ENCODE data around the gene DGKQ.

The DGKQ gene

DNA sequence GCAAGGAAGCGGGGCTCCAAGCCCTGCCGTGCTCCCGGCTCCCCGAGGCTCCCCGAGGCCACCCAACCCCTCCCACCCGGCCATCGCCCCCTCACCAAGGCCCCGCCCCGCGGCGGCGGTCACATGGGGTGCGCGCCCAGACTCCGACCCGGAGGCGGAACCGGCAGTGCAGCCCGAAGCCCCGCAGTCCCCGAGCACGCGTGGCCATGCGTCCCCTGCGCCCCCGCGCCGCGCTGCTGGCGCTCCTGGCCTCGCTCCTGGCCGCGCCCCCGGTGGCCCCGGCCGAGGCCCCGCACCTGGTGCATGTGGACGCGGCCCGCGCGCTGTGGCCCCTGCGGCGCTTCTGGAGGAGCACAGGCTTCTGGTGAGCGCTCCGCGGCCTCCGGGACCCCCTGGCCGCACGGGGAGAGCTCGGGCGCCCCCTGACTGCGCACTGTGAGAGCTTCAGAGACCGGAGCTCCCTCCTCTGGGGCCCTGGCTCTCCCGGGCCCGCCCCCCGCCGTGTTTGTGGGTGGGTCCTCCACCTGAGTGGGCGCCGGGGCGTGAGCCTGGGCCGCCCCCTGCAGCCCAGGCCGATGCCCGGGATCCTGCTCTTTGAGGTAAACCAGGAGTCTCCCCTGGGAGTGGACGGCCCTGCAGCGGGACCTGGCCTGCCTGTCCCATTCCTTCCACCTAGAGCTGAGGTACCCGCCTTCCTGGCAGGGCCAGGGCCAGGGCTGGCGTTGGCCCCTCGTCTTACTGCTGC, 13.7 kb upstream of the DGKQ start, which contains the start of gene IDUA:
Gene IDUA (plus strand): TSS at position 166 of the 745 bp plus-strand sequence. CDS start 41 bp downstream, at position 207.
- peak within 1 kb of the TSS; percentile 1 to 54 for H3K4ac ChIP-seq (ENCODE audit: low read depth in 1 of 2, low read length in 2 of 2)
- H3K18ac ChIP-seq (ENCODE audit: low read depth in 1 of 2, low read length in 2 of 2) = peak within 1 kb of the TSS; percentile 81 to 87
- 5% methylated on average over 54 of the region's 69 CpGs for WGBS
- H2BK12ac ChIP-seq (ENCODE audit: low read length in 2 of 2) = peak within 1 kb of the TSS in 1 of 2 experiments; percentile 18
- peak within 1 kb of the TSS; percentile 46 for H3K27ac ChIP-seq (ENCODE audit: low read length, poor library complexity, severe bottlenecking)
- H2BK15ac ChIP-seq (ENCODE audit: low read depth, poor library complexity, severe bottlenecking) = peak within 1 kb of the TSS; percentile 78
- H3K23ac ChIP-seq (ENCODE audit: low read length in 2 of 2) = no peak within 1 kb of the TSS
- H3K36me3 ChIP-seq (ENCODE audit: control insufficient read depth in 1 of 2, insufficient read depth in 2 of 2, low read depth in 1 of 2, low read length in 2 of 2) = peaks cover 19 to 46% of the 10 kb centered on the region in 2 experiments
- H3K9me3 ChIP-seq (ENCODE audit: control insufficient read depth, low read length) = no peaks in the 10 kb centered on the region
- H4K91ac ChIP-seq (ENCODE audit: low read length) = peak within 1 kb of the TSS; percentile 83
- H3K14ac ChIP-seq (ENCODE audit: low read length in 2 of 2) = no peak within 1 kb of the TSS
- DNase-seq = peak; percentile 79
- no peak within 1 kb of the TSS for H2BK5ac ChIP-seq (ENCODE audit: low read depth, low read length, poor library complexity, severe bottlenecking)
- peak within 1 kb of the TSS; percentile 74 to 93 for H3K4me3 ChIP-seq (ENCODE audit: insufficient read depth in 1 of 2, low read depth in 1 of 2, low read length in 2 of 2)
- peaks cover 30% of the 10 kb centered on the region for H3K79me1 ChIP-seq (replicated peaks; ENCODE audit: low read length, poor library complexity, severe bottlenecking)
- H2AFZ ChIP-seq (ENCODE audit: low read depth, low read length) = peak within 1 kb of the TSS; percentile 47
- H2BK120ac ChIP-seq (ENCODE audit: low read depth, low read length) = peak within 1 kb of the TSS; percentile 65
- H4K8ac ChIP-seq (ENCODE audit: low read length) = peak within 1 kb of the TSS; percentile 94
- peak within 1 kb of the TSS; percentile 78 for H3K4me2 ChIP-seq (ENCODE audit: low read length, poor library complexity, severe bottlenecking)
- peak within 1 kb of the TSS; percentile 93 for H3K9ac ChIP-seq (ENCODE audit: low read length)
- H3K4me1 ChIP-seq (ENCODE audit: control insufficient read depth, insufficient read depth, low read depth, low read length) = peaks cover 21% of the 10 kb centered on the region
- H3K27me3 ChIP-seq (ENCODE audit: control insufficient read depth in 1 of 2, insufficient read depth in 1 of 2, low read length in 2 of 2) = no peaks in the 10 kb centered on the region
- no peak within 1 kb of the TSS for H2AK5ac ChIP-seq (ENCODE audit: low read length, severe bottlenecking)

- Histone ChIP-seq H2AFZ (ENCODE audit: low read depth, low read length) (peak overlapping the region; percentile 47), H3K4me2 (ENCODE audit: low read length, poor library complexity, severe bottlenecking) (peak overlapping the region; percentile 78), H2AK5ac (ENCODE audit: low read length, severe bottlenecking) (no peak overlapping the region), H3K27me3 (ENCODE audit: control insufficient read depth in 1 of 2, insufficient read depth in 1 of 2, low read length in 2 of 2) (no peaks in the 10 kb centered on the region), H2BK12ac (ENCODE audit: low read length in 2 of 2) (peak overlapping the region in 1 of 2 experiments; percentile 18), H4K8ac (ENCODE audit: low read length) (peak overlapping the region; percentile 7), H3K79me1 (replicated peaks; ENCODE audit: low read length, poor library complexity, severe bottlenecking) (peaks cover 30% of the 10 kb centered on the region), H2BK15ac (ENCODE audit: low read depth, poor library complexity, severe bottlenecking) (no peak overlapping the region), H3K18ac (ENCODE audit: low read depth in 1 of 2, low read length in 2 of 2) (peak overlapping the region; percentile 73 to 87), H3K4me1 (ENCODE audit: control insufficient read depth, insufficient read depth, low read depth, low read length) (peaks cover 19% of the 10 kb centered on the region), H3K9me3 (ENCODE audit: control insufficient read depth, low read length) (no peaks in the 10 kb centered on the region), H3K9ac (ENCODE audit: low read length) (peak overlapping the region; percentile 93), H4K91ac (ENCODE audit: low read length) (peak overlapping the region; percentile 18), H3K23ac (ENCODE audit: low read length in 2 of 2) (no peak overlapping the region), H3K14ac (ENCODE audit: low read length in 2 of 2) (no peak overlapping the region), H2BK120ac (ENCODE audit: low read depth, low read length) (peak overlapping the region; percentile 65), H3K4ac (ENCODE audit: low read depth in 1 of 2, low read length in 2 of 2) (peak overlapping the region in 1 of 2 experiments; percentile 1), H3K4me3 (ENCODE audit: insufficient read depth in 1 of 2, low read depth in 1 of 2, low read length in 2 of 2) (peak overlapping the region; percentile 74 to 93), H2BK5ac (ENCODE audit: low read depth, low read length, poor library complexity, severe bottlenecking) (no peak overlapping the region), H3K27ac (ENCODE audit: low read length, poor library complexity, severe bottlenecking) (peak overlapping the region; percentile 46), H3K36me3 (ENCODE audit: control insufficient read depth in 1 of 2, insufficient read depth in 2 of 2, low read depth in 1 of 2, low read length in 2 of 2) (peaks cover 19 to 40% of the 10 kb centered on the region in 2 experiments)
- DNase-seq = no peak
- WGBS = 11% methylated on average over 14 of the region's 14 CpGs
Observed at GRCh38 chr4:986428-986878, 13.1 kb upstream of the DGKQ start.

DNA sequence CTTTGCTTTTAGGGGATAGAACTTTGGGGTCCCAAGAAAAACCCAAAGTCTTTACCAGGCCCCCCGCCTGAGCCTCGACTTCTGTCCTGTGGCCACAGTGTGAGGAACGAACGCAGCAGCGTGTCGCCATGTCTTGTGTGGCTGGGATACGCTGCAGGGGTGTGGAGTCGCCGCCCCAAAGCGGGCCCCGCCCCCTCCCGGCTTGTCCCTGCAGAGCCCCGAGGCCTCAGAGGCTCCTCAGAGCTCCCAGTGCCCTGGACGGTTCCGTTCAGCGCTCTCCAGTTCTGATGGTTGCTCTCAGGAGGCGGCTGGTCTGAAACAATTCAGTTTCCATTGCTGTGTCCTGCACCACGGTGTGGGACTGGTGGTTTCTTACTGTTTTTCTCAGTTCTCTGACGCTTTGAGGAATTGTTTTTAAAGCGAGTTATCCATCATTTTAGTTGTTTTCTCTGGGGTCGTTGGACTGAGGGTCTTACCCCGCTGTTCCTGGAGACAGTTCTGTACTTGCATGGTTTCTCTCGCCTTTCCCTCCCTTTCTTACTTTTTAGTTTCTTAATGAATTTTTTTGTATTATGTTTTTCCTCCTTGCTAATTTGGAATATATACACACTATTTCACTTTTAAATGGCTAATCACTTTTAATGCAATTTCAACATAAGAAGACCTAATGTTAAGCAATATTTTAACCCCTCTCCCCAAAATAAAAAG, 11.9 kb upstream of the DGKQ start:
- H3K36me3 ChIP-seq (ENCODE audit: control insufficient read depth in 1 of 2, insufficient read depth in 2 of 2, low read depth in 1 of 2, low read length in 2 of 2) = peaks cover 8 to 28% of the 10 kb centered on the region in 2 experiments
- no peaks in the 10 kb centered on the region for H3K27me3 ChIP-seq (ENCODE audit: control insufficient read depth in 1 of 2, insufficient read depth in 1 of 2, low read length in 2 of 2)
- peak overlapping the region; percentile 93 for H3K9ac ChIP-seq (ENCODE audit: low read length)
- peak; percentile 67 for DNase-seq
- no peak overlapping the region for H2AK5ac ChIP-seq (ENCODE audit: low read length, severe bottlenecking)
- no peak overlapping the region for H2BK5ac ChIP-seq (ENCODE audit: low read depth, low read length, poor library complexity, severe bottlenecking)
- H2BK15ac ChIP-seq (ENCODE audit: low read depth, poor library complexity, severe bottlenecking) = no peak overlapping the region
- H3K79me1 ChIP-seq (replicated peaks; ENCODE audit: low read length, poor library complexity, severe bottlenecking) = peaks cover 25% of the 10 kb centered on the region
- H2AFZ ChIP-seq (ENCODE audit: low read depth, low read length) = peak overlapping the region; percentile 18
- no peak overlapping the region for H3K23ac ChIP-seq (ENCODE audit: low read length in 2 of 2)
- no peak overlapping the region for H3K14ac ChIP-seq (ENCODE audit: low read length in 2 of 2)
- H3K4me2 ChIP-seq (ENCODE audit: low read length, poor library complexity, severe bottlenecking) = no peak overlapping the region
- 30% methylated on average over 23 of the region's 23 CpGs for WGBS
- H4K8ac ChIP-seq (ENCODE audit: low read length) = peak overlapping the region; percentile 67
- H2BK120ac ChIP-seq (ENCODE audit: low read depth, low read length) = no peak overlapping the region
- H3K4me3 ChIP-seq (ENCODE audit: insufficient read depth in 1 of 2, low read depth in 1 of 2, low read length in 2 of 2) = peak overlapping the region in 1 of 2 experiments; percentile 93
- H4K91ac ChIP-seq (ENCODE audit: low read length) = no peak overlapping the region
- no peak overlapping the region for H3K18ac ChIP-seq (ENCODE audit: low read depth in 1 of 2, low read length in 2 of 2)
- no peaks in the 10 kb centered on the region for H3K9me3 ChIP-seq (ENCODE audit: control insufficient read depth, low read length)
- H3K27ac ChIP-seq (ENCODE audit: low read length, poor library complexity, severe bottlenecking) = no peak overlapping the region
- H3K4ac ChIP-seq (ENCODE audit: low read depth in 1 of 2, low read length in 2 of 2) = no peak overlapping the region
- H2BK12ac ChIP-seq (ENCODE audit: low read length in 2 of 2) = no peak overlapping the region
- H3K4me1 ChIP-seq (ENCODE audit: control insufficient read depth, insufficient read depth, low read depth, low read length) = peaks cover 21% of the 10 kb centered on the region
